ENCODE data around the gene S100P. TPM values are rescaled to one million over a fixed set of nuclear protein-coding genes. Genes with fewer than 3 reads are reported as not detected.

Gene S100P
- total RNA-seq, 4 donors from 2014 or later, result 0.56 TPM; not detected in 3

- no peaks in the 10 kb centered on the region for H3K27me3 ChIP-seq
- intact Hi-C loops (cut with DNase I), result no loop called here
- no peaks in the 10 kb centered on the region for H3K36me3 ChIP-seq
- no peaks in the 10 kb centered on the region for H3K9me3 ChIP-seq
- H3K4me3 ChIP-seq (replicated peaks in 1 of 3), result no peak overlapping the region
- H3K4me1 ChIP-seq, result peaks cover 0 to 8% of the 10 kb centered on the region in 2 donors
- no peak for DNase-seq
- no peak for TF ChIP-seq POLR2A (IDR thresholded peaks at IDR 0.05)
- TF ChIP-seq, protein P1, sequence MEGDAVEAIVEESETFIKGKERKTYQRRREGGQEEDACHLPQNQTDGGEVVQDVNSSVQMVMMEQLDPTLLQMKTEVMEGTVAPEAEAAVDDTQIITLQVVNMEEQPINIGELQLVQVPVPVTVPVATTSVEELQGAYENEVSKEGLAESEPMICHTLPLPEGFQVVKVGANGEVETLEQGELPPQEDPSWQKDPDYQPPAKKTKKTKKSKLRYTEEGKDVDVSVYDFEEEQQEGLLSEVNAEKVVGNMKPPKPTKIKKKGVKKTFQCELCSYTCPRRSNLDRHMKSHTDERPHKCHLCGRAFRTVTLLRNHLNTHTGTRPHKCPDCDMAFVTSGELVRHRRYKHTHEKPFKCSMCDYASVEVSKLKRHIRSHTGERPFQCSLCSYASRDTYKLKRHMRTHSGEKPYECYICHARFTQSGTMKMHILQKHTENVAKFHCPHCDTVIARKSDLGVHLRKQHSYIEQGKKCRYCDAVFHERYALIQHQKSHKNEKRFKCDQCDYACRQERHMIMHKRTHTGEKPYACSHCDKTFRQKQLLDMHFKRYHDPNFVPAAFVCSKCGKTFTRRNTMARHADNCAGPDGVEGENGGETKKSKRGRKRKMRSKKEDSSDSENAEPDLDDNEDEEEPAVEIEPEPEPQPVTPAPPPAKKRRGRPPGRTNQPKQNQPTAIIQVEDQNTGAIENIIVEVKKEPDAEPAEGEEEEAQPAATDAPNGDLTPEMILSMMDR (IDR thresholded peaks at IDR 0.05), result no peak
- H3K27ac ChIP-seq, result no peak overlapping the region
- WGBS, 2 donors, result 83 to 93% methylated on average over 4 of the region's 4 CpGs
Observed at GRCh38 chr4:6686104-6686787, 7.4 kb upstream of the S100P start.

- Histone ChIP-seq H3K9me3 (no peaks in the 10 kb centered on the region), H3K4me1 (peaks cover 0 to 8% of the 10 kb centered on the region in 2 donors), H3K27me3 (no peaks in the 10 kb centered on the region), H3K27ac (no peak overlapping the region), H3K36me3 (no peaks in the 10 kb centered on the region), H3K4me3 (replicated peaks in 1 of 3) (no peak overlapping the region)
- no peak for DNase-seq
- TF ChIP-seq, protein P1 (IDR thresholded peaks at IDR 0.05), result no peak
- TF ChIP-seq POLR2A (IDR thresholded peaks at IDR 0.05), result no peak
- intact Hi-C loops (cut with DNase I), result no loop called here
- WGBS, 2 donors, result 85 to 90% methylated on average over 23 to 24 of the region's 24 CpGs
Observed at GRCh38 chr4:6687947-6688878, 5.5 kb upstream of the S100P start.

DNA sequence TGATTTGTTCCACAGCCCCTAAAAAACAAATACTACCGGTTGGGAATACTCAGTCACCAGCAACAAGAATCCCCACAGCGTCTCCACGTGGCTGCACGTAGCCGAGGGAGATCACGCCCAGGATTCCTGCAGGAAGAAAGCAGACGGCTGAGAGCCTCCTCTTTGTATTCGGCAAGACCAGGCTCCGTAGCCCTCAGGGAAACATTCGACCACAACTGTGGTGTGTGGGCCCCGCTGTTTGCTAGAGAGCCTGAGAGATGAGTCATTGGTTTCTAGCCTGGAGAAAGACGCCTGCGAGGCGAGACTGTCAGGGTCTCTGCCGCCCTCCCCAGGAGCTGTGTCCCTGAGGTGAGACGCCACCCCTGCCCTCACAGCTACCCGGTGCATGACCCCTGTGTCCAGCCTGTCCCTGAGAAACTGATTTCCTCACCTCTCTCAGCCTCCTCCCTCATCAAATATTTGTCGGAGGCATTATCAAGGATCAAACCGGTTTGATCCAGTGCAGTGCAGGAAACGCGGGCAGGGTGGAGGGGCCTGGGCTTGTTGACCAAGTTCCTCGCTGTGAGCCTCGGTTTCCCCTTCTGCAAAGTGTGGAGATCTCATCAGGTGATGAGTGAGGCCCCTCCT is 4.7 kb upstream of the S100P start:
- Histone ChIP-seq H3K4me3 (replicated peaks in 1 of 3) (no peak overlapping the region), H3K4me1 (peaks cover 0 to 8% of the 10 kb centered on the region in 2 donors), H3K36me3 (no peaks in the 10 kb centered on the region), H3K27me3 (no peaks in the 10 kb centered on the region), H3K27ac (no peak overlapping the region), H3K9me3 (no peaks in the 10 kb centered on the region)
- no peak for DNase-seq
- 67 to 72% methylated on average over 15 to 16 of the region's 23 CpGs for WGBS, 2 donors
- TF ChIP-seq POLR2A (IDR thresholded peaks at IDR 0.05), result no peak
- TF ChIP-seq, protein P1 (IDR thresholded peaks at IDR 0.05), result no peak
- intact Hi-C loops (cut with DNase I), result no loop called here

- intact Hi-C loops (cut with DNase I), result no loop called here
- Histone ChIP-seq H3K9me3 (no peaks in the 10 kb centered on the region), H3K4me3 (replicated peaks in 1 of 3) (no peak overlapping the region), H3K36me3 (no peaks in the 10 kb centered on the region), H3K27me3 (no peaks in the 10 kb centered on the region), H3K4me1 (peaks cover 0 to 8% of the 10 kb centered on the region in 2 donors), H3K27ac (no peak overlapping the region)
- peak; percentile 49 to 53 for DNase-seq
- TF ChIP-seq, protein P1 (IDR thresholded peaks at IDR 0.05), result no peak
- TF ChIP-seq POLR2A (IDR thresholded peaks at IDR 0.05), result no peak
- 54 to 59% methylated on average over 4 to 14 of the region's 15 CpGs for WGBS, 2 donors
Observed at GRCh38 chr4:6689506-6689960, 4.1 kb upstream of the S100P start.

All from thyroid gland (tissue), 4 donors.